HG03457 (cell line): ENCODE results near the gene PMF1.
"Not testable (repeated sequence)": the region's sequence is repeated elsewhere in the genome, so short reads cannot be mapped to it uniquely, and the experiment has no call there.

Source experiments
- ATAC-seq: cut with Tn5 transposase; IDR thresholded peaks from one replicate; pipeline ENCODE4 v1.9.1; 2021; ENCODE audit warnings: moderate number of reproducible peaks; ENCODE audit not compliant: unreplicated experiment

Gene PMF1

GRCh38 chr1:156212833-156213643 lies at the start of gene PMF1:
Gene PMF1, plus strand, starts transcription at chr1:156213007. Its CDS starts 9 bp downstream, at chr1:156213016.
- ATAC-seq: peak; percentile 83

GRCh38 chr1:156163712-156164111 lies 49.1 kb upstream of the PMF1 start:
- ATAC-seq: no peak

GRCh38 chr1:156164125-156164831 lies 48.5 kb upstream of the PMF1 start:
- ATAC-seq: no peak

- ATAC-seq: no peak
Measured at GRCh38 chr1:156165083-156165482, 47.7 kb upstream of the PMF1 start.

GRCh38 chr1:156167536-156167935 lies 45.3 kb upstream of the PMF1 start:
- ATAC-seq: no peak

- ATAC-seq: no peak
Measured at GRCh38 chr1:156172696-156173470, 39.9 kb upstream of the PMF1 start.

GRCh38 chr1:156176610-156177210 lies 36.1 kb upstream of the PMF1 start:
- ATAC-seq: no peak

- ATAC-seq: no peak
Measured at GRCh38 chr1:156177919-156178654, 34.7 kb upstream of the PMF1 start.

- ATAC-seq: no peak
Measured at GRCh38 chr1:156180471-156180870, 32.3 kb upstream of the PMF1 start.

GRCh38 chr1:156181391-156181924 lies 31.3 kb upstream of the PMF1 start:
- ATAC-seq: not testable (repeated sequence)

- ATAC-seq: not testable (repeated sequence)
Measured at GRCh38 chr1:156182010-156182779, 30.6 kb upstream of the PMF1 start.

GRCh38 chr1:156186347-156187177 lies 26.2 kb upstream of the PMF1 start:
- not testable (repeated sequence) for ATAC-seq

- ATAC-seq: not testable (repeated sequence)
Measured at GRCh38 chr1:156190265-156190664, 22.5 kb upstream of the PMF1 start.

- no peak for ATAC-seq
Measured at GRCh38 chr1:156191292-156191964, 21.4 kb upstream of the PMF1 start.

GRCh38 chr1:156193208-156193487 lies 19.7 kb upstream of the PMF1 start:
- no peak for ATAC-seq

GRCh38 chr1:156193488-156194299 lies 19.1 kb upstream of the PMF1 start, which contains the start of gene SLC25A44:
Gene SLC25A44, plus strand, starts transcription at chr1:156194104. Its CDS starts 5,744 bp downstream, at chr1:156199848.
- ATAC-seq: peak; percentile 84

GRCh38 chr1:156194300-156194652 lies 18.5 kb upstream of the PMF1 start:
- ATAC-seq: no peak
